Middle frontal gyrus (tissue), 1 donor: ENCODE results near the gene WNT5B.

Source experiments
- DNase-seq: peaks from one replicate; pipeline ENCODE4 v3.0.0-alpha.2; 2015; ENCODE audit warnings: low spot score; ENCODE audit errors: extremely low spot score

WNT5B gene

DNA sequence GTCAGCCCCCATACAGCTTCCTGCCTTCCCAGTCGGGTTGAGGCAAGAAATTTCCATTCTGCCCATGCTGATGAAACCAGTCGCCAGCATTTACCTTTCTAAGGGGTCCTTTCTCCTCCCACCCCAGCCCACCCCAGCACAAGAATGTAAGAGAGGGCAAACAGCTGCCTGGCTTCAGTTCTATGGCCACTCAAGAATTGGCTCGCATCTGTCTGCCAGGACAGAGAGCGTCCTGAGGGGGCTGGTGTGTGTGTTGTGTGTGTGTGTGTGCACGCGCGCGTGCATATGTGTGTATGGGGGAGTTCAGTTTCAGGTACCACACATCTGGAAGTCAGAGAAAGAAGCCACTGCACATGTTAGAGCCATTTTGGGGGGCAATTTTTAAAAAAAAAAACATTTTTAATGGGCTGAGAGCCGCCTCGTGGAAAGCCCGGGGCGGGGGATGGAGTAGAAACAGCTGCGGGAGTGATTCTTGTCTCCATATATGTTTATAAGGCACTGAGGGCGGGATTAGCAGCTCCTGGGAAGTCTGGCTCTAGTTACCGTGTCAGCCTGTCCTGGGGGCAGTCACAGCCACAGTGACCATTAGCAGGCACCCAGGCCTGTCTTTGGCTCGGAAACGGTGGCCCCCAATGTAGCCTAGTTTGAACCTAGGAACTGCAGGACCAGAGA, at the start of gene WNT5B:
TSS of gene WNT5B (plus strand) at position 566 of the 672 bp plus-strand sequence. CDS start 2,124 bp downstream, outside the sequence.
- DNase-seq: no peak

DNA sequence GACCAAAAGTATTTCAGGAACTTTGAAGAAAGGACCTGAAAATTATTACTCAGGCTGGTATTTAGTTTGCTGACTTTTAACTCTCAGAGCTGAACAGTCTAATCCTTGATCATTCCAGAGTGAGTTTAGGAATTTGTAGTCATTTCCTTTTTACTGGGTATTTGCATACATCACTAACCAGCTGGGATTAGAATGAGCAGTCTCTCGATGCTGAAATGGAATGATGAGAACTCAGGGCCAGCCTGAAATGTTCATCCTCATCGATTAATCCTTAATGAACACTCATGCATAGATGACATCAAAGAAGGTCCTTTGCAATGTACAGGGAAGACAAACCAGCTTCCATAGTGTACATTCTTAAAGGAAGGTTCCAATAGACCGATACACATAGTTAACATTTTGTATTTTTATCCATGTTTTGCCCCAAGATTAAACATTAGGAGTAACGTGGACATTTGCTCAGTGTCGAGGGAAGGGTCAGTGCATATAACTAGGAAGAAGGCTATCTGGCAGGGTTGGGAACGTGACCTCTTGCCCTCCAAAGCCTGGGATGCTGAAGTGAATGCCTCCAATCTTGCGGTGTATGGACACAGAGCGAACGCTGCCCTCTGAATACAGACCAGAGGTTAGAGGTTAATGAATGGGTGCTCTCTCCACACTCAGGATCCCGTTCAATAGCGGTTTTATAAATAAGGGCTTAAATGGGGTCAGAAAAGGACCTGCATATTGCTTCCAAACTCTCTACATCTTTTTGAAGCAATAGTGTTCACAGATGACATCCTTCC, 49.2 kb upstream of the WNT5B start:
- DNase-seq: no peak

DNA sequence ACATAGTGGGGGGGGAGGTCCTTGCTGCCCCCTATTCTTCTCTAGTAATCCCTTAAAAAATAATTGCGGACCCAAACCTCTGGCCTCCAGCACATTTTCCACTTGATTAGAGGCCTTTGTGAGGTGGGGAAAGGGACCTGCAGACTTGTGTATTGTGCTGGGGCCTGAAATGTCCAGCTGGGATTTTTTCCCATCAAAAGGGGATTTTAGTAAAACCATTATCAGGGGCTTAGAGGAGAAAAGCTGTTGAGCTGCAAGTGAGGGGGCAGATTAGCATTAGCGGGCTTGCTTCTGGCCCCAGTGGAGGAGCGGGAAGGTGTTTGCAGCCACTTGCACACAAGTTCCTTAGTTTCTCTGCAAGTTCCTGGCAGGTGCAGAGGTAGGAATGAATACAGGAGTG, 48.5 kb upstream of the WNT5B start:
- no peak for DNase-seq

DNA sequence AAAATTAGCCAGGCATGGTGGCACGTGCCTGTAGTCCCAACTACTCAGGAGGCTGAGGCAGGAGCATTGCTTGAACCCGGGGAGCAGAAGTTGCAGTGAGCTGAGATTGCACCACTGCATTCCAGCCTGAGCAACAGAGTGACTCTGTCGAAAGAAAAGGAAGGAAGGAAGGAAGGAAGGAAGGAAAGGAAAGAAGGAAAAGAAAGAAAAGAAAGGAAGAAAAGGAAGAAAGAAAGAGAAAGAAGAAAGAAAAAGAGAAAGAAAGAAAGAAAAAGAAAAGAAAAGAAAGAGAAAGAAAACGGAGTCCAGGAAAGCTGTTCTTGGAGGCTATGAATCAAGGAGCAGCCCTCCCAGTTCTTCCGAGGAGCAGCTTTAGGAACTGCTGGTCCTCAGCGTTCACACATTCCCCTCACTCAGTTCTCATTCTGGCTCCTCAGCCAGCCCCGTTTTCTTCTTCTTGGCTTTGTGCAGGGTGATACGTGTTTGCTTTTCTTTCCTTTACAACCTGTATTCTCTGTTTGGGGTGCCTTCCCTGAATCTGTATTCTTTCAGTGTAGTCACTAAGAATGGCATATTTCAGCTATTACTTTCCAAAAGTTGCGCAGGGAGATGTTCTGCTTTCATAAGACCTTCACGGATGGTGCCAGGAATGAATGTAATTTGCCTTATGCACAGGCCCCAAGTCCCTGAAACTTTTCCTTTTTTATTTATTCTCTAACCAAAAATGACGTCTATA, 46.9 kb upstream of the WNT5B start:
- no peak for DNase-seq

DNA sequence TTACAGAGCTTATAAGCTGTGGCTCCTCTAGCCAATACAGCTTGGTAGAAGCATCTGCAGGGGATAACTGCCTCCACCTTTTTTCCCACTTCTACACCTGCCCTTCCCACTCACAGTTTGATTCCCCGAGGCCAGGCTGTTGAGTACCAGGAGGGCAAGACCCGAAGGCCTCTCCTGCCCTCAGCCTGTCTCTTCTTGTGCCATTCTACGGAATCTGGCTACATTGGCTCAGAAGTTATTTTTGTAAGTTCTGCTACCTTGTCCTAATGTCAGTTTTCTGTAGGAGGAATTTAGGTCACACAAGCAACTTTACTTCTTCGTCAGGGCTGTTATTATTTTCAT, 46.4 kb upstream of the WNT5B start:
- DNase-seq: no peak

DNA sequence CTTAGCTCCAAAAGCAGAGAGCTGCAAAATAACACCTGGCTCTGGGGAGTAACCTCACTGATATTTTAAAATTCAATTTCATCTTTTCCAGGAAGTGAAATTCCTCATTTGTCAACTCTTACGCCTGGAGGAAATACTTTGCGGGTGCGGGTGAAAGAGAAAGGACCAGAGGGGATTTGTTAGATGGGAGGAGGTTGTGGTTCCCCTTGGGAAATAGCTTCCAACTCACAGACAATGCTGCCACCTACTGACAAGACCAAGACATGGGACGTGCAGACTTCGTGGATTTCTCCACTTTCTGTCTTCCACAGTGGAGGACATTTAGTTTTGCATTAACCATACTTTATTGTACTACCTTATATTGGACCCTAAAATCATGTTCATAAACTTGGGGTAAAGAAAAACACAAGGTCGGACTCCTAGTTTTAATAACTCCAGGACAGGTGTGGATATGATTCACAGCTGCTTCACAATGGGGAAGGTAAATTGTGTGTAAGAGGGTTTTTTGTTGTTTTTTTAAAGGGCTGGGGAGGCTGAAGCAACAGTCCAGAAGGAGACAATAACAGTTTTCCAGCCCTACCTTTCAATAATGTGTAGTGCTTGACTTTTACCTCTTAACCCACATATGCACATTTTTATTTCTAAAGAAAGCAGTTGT, 45.5 kb upstream of the WNT5B start:
- peak; percentile 64 for DNase-seq

DNA sequence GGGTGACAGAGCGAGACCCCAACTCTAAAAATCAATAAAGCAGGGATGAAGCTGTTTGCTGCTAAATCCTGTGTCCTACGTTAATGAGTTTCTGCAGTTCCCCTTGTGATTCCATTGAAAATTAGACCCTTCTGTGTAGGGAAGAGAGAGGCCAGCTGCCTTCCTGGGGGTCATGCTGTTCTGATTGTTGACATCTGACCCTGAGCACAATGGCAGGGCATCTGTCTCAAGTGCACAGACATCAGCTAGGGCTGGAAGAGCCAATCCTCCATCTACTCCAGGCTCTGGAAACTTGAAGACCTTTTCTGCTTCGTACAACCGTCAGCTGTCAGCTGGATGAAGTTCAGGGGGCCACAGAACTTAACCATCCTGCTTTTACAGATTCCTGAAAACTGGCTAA, 44.7 kb upstream of the WNT5B start:
- DNase-seq: no peak

DNA sequence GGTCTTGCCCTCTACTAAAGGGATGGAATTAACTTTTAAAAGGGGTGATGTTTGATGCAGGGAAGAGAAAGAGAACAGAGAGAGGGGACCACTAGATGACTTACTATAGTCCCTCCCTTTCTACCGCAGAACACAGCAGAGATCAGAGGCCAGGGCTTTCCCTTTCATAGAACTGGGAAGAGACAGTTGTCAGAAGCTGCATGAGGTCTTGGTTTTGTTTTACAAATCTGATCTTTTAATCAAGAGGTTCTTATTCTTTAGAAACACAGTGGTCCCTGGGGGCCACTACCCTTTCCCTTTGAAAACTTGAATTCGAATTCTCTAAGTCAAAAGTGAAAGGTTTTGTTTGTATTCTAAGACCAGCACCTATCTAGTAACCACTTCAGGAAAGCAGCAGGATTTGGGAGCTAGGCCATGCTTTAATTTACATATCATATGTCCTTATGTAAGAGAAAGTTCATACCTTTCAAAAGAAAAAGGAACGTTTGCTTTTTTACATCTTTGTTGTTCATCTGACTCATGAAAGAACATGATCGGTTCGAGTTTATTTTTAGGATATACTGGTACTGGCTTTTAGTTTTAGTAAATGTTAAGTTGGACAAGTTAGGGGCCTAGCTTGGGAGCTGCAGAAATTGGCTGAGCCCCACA, 41.0 kb upstream of the WNT5B start:
- no peak for DNase-seq

DNA sequence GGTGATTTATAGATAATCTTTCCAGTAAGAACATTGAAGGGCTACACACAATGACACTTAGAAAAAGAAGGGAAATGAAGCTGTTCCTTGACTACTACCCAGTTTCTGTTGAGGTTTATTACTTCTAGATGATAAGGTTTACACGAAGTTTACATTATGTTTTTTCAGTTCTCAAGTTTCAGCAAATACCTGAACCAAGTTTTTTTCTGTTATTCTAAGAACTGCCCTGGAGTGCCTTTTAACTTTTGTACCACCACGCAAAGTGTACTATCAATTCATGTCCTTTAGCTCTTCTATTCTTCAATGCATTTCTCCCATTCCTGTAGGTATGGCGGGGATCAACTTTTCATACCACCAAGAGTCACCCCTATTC, 40.5 kb upstream of the WNT5B start:
- DNase-seq: no peak

DNA sequence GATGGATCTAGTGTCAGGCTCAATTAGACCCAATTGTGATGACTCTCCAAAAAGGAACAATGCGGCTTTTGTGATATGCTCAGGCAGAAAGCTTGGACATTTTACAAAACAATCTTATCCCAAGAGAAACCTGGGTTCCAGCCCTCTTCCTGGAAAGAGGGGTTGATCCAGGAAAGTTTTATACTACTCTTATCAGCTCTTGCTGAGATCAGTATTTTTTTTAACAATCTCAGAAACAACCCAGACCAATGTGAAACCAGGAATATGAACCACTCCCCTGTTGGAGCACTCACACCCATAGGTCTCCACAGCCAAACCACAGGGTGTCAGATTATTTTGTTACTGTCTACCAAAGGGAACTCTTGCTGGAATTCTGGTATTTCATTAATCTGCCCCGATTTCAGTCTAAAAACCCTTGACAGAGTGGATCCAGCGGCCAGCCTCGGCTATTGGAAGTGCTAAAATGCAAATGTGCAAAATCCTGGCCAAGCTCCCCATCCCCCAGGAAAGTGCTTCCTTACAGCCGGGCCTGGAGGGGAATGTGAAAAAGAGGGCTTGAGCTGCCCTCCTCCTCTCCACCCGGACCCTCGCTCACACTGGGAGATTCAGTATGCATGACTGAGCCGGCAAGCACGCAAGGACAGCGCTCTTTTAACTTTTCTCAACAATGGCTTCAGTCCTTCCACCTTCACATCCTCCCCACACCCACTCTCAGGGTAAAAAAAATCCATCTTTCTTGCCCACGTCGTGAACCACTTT, 38.6 kb upstream of the WNT5B start:
- DNase-seq: no peak

DNA sequence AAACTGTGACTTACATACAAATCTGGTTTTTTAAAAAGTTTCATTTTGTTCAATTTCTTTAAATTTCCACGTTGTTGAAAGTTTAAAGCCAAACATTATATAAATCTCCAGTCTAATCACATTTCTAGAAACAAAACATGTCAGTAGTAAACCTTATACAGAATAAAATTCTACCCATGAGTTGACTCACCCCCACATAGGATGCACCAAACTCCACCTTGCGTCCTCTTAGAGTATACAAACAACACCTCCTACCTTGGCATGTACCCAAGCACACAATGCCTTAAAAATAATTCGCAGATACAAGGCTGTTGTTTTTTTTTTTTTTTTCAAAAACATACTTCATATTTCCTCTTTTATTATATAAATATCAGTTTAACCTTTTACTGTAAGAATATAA, 38.0 kb upstream of the WNT5B start:
- DNase-seq: no peak

DNA sequence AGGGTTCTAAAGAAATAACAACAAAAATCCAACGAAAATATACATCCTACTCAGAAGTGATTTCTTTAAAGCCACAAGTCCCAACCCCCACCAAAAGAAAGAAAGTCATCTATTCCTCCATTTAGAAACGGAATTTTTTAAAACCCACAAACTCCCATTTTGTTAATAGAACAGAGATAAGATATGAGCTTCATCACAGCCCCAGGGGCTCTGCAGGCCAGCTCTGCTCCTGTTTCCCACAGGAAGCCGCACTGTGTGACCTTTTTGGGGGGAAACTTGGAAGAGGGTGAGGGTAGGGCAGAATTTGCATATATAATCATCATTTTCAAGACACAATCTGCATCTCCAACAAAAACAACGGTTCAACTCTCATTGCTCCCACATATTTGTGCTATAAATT, 37.5 kb upstream of the WNT5B start:
- no peak for DNase-seq

DNA sequence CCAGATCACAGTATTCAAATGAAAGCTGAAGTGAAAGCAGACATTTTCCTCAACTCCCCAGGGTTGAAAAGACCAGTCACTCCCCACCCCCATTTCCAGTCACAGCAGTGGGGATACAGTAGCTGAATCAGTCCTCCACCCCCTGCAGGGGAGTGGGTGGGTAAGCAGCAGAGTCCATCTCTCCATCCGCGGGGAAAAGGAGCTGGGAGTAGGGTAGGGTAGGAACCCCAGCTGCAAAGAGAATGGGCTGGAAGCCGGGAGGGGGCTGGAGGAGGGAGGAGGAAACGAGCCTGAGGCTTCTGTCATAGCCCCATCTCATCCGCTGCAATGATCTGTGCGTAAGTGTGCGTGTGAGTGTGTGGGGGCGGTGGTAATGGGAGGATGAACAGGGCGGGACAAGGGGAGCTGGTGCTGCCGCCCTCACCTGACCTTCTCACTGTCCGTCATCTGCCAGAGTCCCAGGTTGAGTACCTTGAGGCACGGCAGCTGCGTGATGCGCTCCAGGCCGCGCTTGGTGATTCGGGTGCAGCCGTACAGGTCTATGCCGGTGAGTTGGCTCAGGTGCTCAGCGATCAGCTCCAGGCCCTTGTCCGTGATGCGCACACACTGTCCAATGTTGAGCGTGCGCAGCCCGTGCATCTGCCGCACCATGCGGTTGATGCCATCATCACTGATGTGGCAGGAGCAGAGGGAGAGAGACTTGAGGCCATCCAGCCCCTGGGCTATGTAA, 36.4 kb upstream of the WNT5B start:
- no peak for DNase-seq

DNA sequence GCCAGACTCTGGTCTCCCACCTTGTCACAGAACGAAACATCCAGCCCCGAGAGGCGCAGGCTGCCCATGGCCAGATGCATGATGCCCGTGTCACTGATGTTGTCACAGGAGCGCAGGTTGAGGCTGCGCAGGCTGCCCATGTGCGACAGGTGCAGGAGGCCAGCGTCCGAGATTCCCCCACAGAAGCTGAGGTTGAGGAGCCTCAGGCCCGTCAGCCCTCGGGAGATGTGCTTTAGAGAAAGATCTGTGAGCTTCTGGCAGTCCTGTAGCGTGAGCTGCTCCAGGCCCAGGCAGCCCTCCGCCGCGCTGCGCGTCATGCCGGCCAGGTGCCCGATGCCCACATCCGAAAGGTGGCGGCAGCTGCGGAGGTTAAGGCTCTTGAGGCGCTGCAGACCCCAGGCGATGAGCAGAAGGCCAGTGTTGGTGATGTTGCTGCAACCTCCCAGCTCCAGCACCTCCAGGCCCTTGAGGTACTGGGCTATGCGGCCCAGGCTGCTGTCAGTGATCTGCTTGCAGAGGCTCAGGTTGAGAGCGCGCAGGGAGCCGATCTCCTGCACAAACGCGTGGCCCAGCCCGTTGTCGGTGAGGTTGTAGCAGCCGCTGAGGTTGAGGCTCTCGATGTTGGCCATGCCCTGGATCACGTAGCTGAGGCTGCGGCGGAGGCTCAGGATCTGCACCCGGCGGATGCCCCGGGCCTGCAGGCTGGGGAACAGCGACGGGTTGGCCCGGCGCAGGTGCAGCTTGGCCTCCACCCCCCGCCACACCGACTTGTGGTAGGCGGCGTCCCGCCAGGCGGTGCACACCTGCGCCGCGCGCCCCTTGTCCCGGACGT, 35.6 kb upstream of the WNT5B start:
- DNase-seq: no peak

DNA sequence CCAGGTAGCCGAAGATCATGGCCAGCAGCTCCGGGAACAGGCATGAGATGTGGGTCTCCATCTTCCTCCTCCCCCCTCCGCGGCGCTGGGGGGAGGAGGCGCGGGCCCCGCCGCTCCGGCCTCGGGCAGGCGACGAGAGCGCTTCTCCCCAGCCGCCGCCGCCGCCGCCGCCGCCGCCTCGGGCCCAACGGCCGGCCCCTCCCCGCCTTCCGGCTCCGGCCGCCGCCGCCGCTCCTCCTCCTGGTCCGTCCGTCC, 35.1 kb upstream of the WNT5B start:
- DNase-seq: no peak

DNA sequence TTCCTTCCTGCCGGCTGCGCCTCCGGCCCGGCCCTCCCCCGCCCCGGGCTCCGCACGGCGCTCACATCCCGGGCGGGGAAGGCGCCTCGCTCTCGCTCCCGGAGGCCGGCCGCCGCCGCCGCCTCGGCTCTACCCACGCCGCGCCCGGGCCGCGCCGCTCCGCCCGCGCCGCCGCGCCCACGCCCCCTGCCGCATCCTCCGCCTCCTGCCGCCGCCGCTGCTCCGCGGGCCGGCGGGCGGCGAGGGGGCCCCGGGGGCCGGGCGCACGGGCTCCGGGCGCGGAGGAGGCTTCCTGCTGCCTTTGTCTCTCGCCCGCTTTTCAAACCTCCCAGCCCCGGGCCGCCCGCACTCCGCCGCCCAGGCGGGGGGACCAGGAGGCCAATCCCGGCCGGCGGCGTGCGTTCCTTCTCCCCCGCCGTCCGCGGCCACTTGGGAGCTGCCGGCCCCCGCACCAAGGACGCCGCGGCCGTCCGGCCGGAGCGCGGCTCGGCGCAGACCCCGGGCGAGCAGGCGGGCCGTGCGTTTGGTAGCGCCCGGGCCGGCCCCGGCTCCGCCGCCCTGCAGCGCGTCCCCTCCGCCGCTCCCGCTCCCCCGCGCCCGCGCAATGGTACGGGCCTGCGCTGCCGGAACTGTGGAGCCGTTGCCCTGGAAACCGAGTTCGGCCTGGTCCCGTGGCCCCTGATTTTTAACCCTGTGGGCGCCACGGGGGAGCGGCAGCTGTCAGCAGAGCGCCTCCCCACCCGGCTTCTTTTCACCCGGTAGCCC, 34.6 kb upstream of the WNT5B start, which contains the start of gene FBXL14:
TSS of gene FBXL14 (minus strand) at position 321 of the 765 bp plus-strand sequence. CDS start 515 bp downstream, outside the sequence.
- peak; percentile 82 for DNase-seq

DNA sequence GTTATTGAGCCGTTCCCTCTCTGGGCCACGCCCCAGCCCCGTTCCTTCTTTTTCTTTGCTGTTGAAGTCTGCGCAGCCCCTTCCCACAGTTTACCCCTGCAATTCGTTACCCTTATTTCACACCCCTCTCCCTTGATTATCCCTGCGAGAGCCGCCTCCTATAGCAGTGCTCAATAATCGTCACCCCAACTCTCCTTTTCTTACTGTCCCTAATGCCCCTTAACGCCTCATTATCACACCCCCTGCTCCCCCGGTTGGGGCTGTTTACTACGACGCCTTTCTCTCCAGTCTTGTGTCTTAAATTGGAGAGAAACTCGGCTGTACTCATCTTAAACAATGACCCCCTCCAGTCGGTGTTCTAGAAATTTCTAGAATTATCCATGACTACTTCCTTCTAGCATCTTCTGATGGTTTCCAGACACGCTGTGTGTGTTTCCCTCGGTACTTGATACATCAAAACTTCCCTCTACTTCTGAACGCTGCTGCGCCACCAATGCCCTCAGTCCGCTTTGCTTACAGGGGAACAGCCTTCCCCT, 33.9 kb upstream of the WNT5B start:
- DNase-seq: no peak

DNA sequence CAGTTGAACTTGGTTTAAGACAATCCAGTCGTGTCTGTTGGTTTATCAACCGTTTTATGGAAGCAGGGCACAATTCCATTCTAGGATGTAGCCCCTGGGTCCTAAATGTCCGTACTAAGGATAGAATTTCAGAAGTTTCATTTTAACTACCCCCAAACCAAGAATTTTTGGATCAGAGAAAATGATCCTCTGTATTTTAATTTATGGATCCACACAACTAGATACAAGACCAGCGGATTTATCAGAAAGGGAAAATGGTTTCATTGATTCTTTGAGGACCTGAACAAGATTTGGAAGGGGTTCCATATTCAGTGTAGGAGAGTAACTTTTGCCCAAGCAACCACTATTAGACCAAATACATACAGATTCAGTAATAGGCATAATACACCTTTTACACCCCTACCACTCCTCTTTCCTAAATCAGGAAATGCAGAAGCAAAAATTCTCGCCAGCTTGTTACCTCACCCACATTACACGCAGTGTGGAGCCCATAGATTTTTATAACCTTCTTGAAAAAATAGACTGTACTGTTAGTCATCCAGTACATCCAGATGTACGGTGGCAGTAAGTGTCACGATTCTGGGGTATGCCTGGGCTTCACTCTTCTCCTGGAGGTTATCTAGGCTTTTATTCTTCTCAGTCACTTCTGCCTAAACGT, 33.2 kb upstream of the WNT5B start:
- no peak for DNase-seq
